ENCODE results near the gene KIAA0586.

DNA sequence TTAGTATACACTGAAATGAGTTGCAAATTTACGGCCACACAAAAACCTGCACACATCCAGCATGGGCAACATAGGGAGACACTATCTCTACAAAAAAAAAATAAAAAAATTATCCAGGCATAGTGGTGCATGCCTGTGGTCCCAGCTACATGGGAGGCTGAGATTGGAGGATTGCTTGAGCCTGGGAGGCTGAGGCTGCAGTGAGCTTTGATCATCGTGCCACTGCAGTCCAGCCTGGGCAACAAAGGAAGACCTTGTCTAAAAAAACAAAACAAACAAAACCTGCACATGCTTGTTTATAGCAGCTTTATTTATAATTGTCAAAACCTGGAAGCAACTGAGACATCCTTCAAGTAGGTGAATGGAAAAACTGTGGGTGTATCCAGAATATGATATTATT lies 36.7 kb upstream of the KIAA0586 start:
- TF ChIP-seq CTCF (IDR thresholded peaks at IDR 0.05) (no peak), POLR2A (IDR thresholded peaks at IDR 0.05) (no peak)

Data from vagina (tissue), 2 donors.